Effector CD8-positive, alpha-beta T cell (primary cell): ENCODE measurements around the gene MSX2.

Experiments
- DNase-seq: peaks from one replicate; lab custom pipeline; 2025; lab: John Stamatoyannopoulos, UW
- total RNA-seq, 4 experiments: gene quantifications; one replicate each; lab custom pipeline; 2026; lab: John Stamatoyannopoulos, UW

The MSX2 gene
- 0 to 1.3 (median 0) reads per million in 4 experiments for total RNA-seq

GRCh38 chr5:174724484-174725260, at the start of gene MSX2:
Gene MSX2, plus strand, starts transcription at chr5:174724582. Its CDS starts 78 bp downstream, at chr5:174724660.
- DNase-seq: no peak

GRCh38 chr5:174675110-174675509, 49.3 kb upstream of the MSX2 start:
- DNase-seq: no peak

GRCh38 chr5:174675916-174676315, 48.5 kb upstream of the MSX2 start:
- no peak for DNase-seq

GRCh38 chr5:174678107-174678506, 46.3 kb upstream of the MSX2 start:
- DNase-seq: no peak

- no peak for DNase-seq
Measured at GRCh38 chr5:174680901-174681565, 43.3 kb upstream of the MSX2 start.

GRCh38 chr5:174687503-174687902, 36.9 kb upstream of the MSX2 start:
- no peak for DNase-seq

- DNase-seq: no peak
Measured at GRCh38 chr5:174688441-174689354, 35.7 kb upstream of the MSX2 start.

GRCh38 chr5:174690271-174690670, 34.1 kb upstream of the MSX2 start:
- no peak for DNase-seq

- DNase-seq: no peak
Measured at GRCh38 chr5:174692381-174692780, 32.0 kb upstream of the MSX2 start.

- DNase-seq: no peak
Measured at GRCh38 chr5:174692982-174693422, 31.4 kb upstream of the MSX2 start.

GRCh38 chr5:174693697-174694385, 30.5 kb upstream of the MSX2 start:
- DNase-seq: no peak

GRCh38 chr5:174694611-174695010, 29.8 kb upstream of the MSX2 start:
- DNase-seq: no peak

GRCh38 chr5:174698156-174698555, 26.2 kb upstream of the MSX2 start:
- no peak for DNase-seq

GRCh38 chr5:174699131-174699530, 25.3 kb upstream of the MSX2 start:
- no peak for DNase-seq

- no peak for DNase-seq
Measured at GRCh38 chr5:174706997-174707572, 17.3 kb upstream of the MSX2 start.

- no peak for DNase-seq
Measured at GRCh38 chr5:174707671-174708070, 16.7 kb upstream of the MSX2 start.

- no peak for DNase-seq
Measured at GRCh38 chr5:174708476-174709207, 15.7 kb upstream of the MSX2 start.

GRCh38 chr5:174714751-174715150, 9.6 kb upstream of the MSX2 start:
- DNase-seq: no peak

GRCh38 chr5:174715804-174716203, 8.6 kb upstream of the MSX2 start:
- no peak for DNase-seq

- DNase-seq: no peak
Measured at GRCh38 chr5:174717826-174718455, 6.4 kb upstream of the MSX2 start.
